HepG2 (cell line): ENCODE results near the gene MTX1.

Experiments
- MYC ChIP-seq: sonication (generic); formaldehyde crosslinking; IDR thresholded peaks from 2 replicates; pipeline ENCODE4 v1.9.0; 2021; ENCODE audit warnings: missing genetic modification reagents, borderline replicate concordance
- STAT5B ChIP-seq: sonication (generic); formaldehyde crosslinking; IDR thresholded peaks from 2 replicates; pipeline ENCODE4 v1.4.0; 2020; ENCODE audit warnings: missing genetic modification reagents
- TF ChIP-seq, protein P1 (sequence below): sonication (generic); formaldehyde crosslinking; IDR thresholded peaks from 2 replicates; pipeline ENCODE4 v1.4.0; 2020; ENCODE audit warnings: missing genetic modification reagents

DNA sequence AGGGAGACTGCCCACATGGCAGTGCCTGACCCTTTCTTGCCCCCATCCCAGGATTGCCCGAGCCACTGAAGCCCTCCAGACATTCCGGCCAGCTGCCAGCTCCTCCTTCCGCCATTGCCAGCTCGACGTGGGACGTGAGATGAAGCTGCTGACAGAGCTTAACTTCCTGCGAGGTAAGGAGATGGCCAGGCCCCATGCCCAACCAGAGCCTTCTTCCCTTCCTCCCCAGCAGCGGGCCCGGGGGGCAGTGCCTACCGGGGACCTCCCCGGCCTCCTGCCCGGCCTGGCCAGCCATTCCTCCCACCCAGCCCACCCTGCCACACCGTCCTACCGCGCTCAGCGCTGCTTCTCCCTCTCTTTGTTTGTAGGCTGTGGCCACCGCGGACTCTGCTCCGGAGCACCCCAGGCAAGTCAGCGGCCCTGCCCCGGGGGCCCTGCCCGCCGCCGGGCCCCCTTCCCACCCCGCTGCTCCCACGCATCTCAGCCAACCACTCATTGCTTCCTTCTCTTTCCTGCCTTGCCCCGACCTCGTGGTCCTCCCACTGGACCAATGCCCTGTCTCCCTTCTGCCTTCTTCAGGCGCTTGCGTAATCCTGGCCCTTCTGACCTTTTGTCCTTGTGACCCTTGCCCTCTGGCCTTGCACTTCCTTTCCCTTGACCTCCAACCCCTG is 29.9 kb upstream of the MTX1 start:
- TF ChIP-seq STAT5B (CRISPR knock-in tag) (no peak), MYC (peak; percentile 57; the same call in 1 of the 2 replicates)
- TF ChIP-seq, protein P1, sequence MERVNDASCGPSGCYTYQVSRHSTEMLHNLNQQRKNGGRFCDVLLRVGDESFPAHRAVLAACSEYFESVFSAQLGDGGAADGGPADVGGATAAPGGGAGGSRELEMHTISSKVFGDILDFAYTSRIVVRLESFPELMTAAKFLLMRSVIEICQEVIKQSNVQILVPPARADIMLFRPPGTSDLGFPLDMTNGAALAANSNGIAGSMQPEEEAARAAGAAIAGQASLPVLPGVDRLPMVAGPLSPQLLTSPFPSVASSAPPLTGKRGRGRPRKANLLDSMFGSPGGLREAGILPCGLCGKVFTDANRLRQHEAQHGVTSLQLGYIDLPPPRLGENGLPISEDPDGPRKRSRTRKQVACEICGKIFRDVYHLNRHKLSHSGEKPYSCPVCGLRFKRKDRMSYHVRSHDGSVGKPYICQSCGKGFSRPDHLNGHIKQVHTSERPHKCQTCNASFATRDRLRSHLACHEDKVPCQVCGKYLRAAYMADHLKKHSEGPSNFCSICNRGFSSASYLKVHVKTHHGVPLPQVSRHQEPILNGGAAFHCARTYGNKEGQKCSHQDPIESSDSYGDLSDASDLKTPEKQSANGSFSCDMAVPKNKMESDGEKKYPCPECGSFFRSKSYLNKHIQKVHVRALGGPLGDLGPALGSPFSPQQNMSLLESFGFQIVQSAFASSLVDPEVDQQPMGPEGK (CRISPR knock-in tag), result peak; percentile 30
